Activated gamma-delta T cell treated with Interleukin-2 at 50 U/mL for 16 hours (primary cell): Measurements from ENCODE around the gene ADAD2.

ENCODE experiments used
- DNase-seq: peaks from one replicate; pipeline ENCODE4 v3.0.0-alpha.2; 2020

ADAD2 gene

GRCh38 chr16:84227548-84227947 lies 36.6 kb downstream of the ADAD2 start:
- DNase-seq = no peak

DNA sequence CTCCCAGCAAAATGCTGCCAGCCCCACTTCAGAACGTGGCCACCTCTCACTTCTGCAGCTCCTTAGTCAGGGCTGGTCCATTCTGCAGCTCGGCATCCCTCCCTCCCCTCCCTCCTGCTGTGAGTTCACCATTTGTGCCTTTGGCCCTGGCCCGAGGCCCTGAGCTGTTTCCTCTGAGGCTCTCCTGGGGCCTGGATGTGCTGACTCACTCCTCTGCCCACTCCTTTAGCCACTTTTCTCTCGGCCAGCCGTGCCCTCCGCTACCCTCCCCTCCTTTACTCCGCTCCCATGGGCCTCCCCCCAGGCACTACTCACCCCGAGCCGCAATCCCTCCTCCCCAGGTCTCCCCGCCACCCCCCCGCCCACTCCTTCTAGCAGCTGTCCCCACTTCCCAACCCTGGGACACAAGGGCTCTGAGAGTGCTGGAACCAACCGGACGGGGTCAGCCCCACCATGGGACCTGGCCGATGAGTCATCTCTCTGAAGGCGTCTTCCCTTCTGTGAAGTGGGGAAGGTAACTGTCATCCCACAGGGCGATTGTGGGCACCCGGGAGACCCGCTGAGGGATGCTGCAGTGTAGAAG lies 37.4 kb downstream of the ADAD2 start:
- no peak for DNase-seq

GRCh38 chr16:84229471-84229870 lies 38.5 kb downstream of the ADAD2 start:
- no peak for DNase-seq

DNA sequence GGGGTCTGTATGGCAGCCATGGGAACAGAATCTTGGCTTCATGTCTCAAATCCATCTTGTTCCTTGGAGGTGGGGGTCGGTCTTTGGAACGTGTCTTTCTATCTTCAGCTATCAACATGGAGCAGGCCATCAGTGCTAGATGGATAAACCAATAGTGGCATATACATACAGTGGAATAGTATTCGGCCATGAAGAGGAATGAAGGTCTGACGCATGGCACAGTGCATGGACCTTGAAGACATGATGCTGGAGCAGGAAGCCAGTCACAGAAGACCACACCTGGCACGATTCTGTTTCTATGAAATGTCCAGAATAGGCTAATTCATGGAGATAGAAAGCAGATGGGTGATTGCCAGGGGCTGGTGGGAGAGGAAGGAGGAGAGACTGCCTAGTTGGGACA lies 41.1 kb downstream of the ADAD2 start:
- no peak for DNase-seq

DNA sequence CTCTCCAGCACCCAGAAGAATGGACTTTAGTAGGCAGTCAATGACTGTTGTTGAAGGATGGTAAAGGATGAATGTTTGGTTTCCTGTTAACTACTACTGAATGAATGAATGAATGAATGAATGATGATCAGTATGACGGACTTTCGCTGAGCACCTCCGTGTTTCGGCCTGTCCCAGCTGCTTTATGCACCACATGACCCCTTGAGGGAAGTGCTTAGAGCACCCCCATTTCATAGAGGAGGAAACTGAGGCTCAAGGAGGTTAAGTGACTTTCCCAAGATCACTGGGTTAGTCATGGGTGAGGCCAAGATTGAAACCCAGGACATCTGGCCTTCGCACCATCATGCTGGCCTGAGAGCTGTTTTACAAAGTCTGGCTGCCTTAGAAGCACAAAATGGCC lies 42.0 kb downstream of the ADAD2 start:
- no peak for DNase-seq

GRCh38 chr16:84233748-84234147 lies 42.8 kb downstream of the ADAD2 start:
- DNase-seq = no peak

DNA sequence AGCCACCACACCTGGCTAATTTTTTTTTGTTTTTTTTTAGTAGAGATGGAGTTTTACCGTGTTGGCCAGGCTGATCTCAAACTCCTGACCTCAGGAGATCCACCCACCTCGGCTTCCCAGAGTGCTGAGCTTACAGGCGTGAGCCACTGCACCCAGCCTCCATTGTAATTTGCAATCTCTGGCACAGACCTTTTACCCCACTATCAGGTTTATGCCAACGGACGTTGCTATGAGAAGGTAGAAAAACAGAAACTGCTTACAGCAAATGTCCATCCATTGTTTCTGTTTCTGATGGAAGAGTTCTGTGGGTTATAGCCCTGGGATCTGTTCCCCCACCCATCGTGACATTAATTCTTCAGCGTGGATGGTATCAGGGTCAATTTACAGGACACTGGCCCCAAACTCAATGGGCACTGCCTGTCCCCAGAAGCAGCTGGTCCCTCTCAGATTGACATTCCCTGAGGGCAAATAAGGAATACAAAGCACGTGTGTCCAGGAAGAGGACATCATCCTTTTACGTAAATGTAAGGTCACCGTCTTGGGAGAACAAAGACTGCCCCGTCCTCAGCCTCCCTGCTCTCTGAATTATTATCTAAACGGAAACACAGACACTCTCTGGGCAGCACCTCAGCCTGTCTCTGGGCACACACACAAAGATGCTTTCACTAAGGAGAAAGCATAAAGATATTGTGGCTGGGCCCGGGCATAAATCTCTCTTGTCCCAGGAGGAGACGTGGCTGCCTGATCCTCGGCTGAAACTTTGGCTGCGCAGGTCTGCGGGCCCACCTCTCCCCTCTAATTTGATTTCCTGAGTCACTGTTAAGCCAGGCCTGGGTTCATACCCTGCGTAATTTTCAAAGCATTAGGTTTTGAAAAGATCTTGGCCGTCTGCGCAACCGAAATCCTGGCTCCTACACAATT lies 43.6 kb downstream of the ADAD2 start:
- DNase-seq = no peak

GRCh38 chr16:84236671-84237070 lies 45.7 kb downstream of the ADAD2 start:
- DNase-seq = no peak

DNA sequence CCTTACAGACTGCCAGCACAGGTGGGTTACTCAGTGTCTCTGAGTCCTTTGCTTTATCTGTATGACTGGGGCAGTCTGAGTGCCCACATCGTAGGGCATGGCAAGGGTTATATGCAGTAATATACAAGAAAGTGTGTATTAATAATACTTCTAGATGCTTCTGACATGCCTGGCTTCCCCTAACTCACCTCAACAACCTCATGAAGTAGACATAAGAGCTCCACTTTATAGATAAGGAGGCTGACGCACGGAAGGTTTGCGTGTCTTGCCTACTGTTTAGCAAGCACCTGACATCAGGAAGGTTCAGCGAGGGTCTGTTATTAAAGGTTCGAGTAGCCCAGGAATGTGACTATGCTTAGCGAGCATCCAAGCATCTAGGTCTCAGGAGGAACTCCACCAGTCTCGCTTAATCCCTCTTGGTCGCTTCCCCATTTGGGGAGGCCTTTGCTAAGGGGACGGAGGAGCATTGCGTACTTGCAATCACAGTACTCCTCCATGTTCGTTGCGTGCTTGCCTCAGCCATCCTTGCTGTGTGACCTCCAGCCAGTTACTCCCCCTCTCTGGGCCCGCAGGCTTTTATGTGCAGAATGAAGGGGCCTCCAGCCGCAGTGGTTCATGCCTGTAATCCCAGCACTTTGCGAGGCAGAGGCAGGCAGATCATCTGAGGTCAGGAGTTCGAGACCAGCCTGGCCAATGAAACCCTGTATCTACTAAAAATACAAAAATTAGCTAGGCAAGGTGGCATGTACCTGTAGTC lies 47.2 kb downstream of the ADAD2 start:
- no peak for DNase-seq

GRCh38 chr16:84239141-84239769 lies 48.3 kb downstream of the ADAD2 start:
- DNase-seq = no peak

DNA sequence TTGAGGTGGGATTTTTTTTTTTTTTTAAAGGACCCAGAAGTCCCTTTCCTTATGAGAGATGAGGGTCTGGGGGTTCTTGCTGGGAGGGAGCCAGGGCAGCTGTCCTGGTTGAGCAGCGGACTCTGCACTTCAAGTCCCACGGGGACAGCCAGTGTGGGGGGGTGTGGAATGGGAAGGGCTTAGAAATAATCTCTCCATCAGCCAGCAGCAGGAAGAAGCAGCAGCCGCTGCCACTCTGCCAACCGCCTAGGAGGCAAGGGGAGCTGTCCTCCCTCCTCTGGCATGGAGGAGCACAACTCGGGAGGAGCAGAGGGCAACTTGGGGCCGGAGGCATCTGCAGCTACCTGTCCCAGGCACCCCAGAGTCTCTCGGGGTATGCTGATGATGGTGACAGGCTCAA lies 49.0 kb downstream of the ADAD2 start, which contains the start of gene KCNG4:
KCNG4 (minus strand) TSS at position 104 of the 400 bp plus-strand sequence. CDS start 2,527 bp downstream, outside the sequence.
- no peak for DNase-seq

- DNase-seq = no peak
These were observed 49.5 kb downstream of the ADAD2 start for GRCh38 chr16:84240455-84240854.

DNA sequence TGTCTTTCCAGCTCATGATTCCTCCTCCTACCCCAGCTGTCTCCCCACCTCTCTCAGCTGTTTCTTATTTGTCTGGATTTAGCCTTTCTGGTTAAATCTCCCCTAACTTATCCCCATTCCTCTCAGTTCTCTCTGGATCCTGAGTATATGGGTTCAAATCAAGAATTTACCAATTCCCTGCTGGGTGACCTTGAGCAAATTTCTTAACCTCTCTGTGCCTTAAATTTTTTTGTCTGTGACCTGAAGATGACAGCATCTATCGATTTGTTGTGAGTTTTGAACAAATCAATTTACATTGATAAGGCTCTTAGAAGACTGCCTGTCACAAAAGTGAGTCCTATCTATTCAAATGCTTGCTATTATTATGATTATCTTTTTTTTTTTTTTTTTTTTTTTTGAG lies 50.8 kb downstream of the ADAD2 start:
- DNase-seq = no peak

- DNase-seq = no peak
These were observed 51.9 kb downstream of the ADAD2 start for GRCh38 chr16:84242839-84243238.

- DNase-seq = no peak
These were observed 52.8 kb downstream of the ADAD2 start for GRCh38 chr16:84243732-84244131.

DNA sequence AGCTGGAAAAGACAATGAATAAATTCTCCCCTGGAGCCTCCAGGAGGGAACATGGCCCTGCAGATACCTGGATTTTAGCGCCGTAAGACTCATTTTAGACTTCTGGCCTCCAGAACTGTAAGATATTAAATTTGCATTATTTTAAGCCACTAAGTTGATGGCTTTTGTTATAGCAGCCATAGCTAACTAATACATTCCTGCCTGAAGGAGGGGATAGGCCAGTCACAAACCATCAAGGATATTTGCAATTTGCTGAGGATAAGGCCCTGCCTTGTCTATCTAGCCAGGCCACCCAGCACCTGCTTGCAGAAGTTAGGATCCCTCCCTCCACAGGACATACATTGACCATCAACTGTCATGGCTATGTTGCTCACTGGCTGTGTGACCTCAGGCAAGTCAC lies 53.8 kb downstream of the ADAD2 start:
- DNase-seq = no peak

DNA sequence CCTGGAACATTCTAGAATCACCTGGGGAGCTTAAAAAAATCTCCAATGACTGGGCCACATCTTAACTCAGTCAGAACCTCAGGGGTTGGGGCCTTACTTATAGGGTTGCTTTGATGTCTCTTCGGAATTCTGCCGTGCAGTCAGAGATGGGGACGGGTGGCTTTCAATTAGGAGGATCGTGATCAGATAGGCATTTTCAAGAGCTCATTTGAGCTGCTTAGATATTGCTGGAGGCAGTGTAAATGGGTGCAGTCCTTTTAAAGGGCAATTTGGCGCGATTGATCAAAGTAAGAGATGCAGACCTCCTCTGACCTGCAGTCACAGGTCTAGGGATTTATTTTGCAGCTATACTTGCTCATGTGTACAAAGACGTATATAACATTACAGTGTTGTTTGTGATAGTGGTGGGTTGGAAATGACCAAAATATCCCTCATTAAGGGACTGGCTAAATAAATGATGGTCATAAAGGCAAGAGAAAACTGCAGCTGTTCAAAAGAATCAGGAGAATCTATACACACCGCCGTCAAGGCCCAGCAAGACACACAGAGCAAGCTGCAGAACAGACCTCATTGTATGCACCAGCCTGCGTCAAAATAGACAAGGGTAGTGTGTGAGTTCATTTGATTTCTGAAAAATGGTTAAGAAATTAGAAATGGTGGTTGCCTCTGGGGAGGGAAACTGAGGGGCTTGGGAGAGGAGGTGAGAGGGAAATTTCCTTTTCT lies 55.2 kb downstream of the ADAD2 start:
- DNase-seq = no peak

GRCh38 chr16:84246679-84247077 lies 55.7 kb downstream of the ADAD2 start:
- no peak for DNase-seq
